NCI-H146 treated with DMSO at 0.1 percent for 48 hours (cell line): ENCODE measurements around the gene ASTN2.

Source experiments
- DNase-seq: peaks from one replicate; lab custom pipeline; 2025; ENCODE audit not compliant: unreplicated experiment; lab: John Stamatoyannopoulos, UW

Gene ASTN2

GRCh38 chr9:117125531-117125930 is 289.3 kb downstream of the ASTN2 start:
- no peak for DNase-seq

- no peak for DNase-seq
Observed at GRCh38 chr9:117123729-117124128, 291.1 kb downstream of the ASTN2 start.

GRCh38 chr9:117122953-117123352 is 291.9 kb downstream of the ASTN2 start:
- no peak for DNase-seq

- DNase-seq: no peak
Observed at GRCh38 chr9:117122102-117122501, 292.8 kb downstream of the ASTN2 start.

GRCh38 chr9:117121316-117121715 is 293.5 kb downstream of the ASTN2 start:
- DNase-seq: no peak

GRCh38 chr9:117120061-117120460 is 294.8 kb downstream of the ASTN2 start:
- DNase-seq: no peak

GRCh38 chr9:117116084-117116483 is 298.8 kb downstream of the ASTN2 start:
- DNase-seq: no peak

GRCh38 chr9:117114768-117115167 is 300.1 kb downstream of the ASTN2 start:
- no peak for DNase-seq

GRCh38 chr9:117104716-117105495 is 310.0 kb downstream of the ASTN2 start:
- no peak for DNase-seq

GRCh38 chr9:117104206-117104605 is 310.7 kb downstream of the ASTN2 start:
- DNase-seq: no peak

GRCh38 chr9:117103438-117104110 is 311.3 kb downstream of the ASTN2 start:
- no peak for DNase-seq

- DNase-seq: no peak
Observed at GRCh38 chr9:117101008-117101407, 313.8 kb downstream of the ASTN2 start.

GRCh38 chr9:117098331-117098730 is 316.5 kb downstream of the ASTN2 start:
- DNase-seq: no peak

- DNase-seq: no peak
Observed at GRCh38 chr9:117097761-117098160, 317.1 kb downstream of the ASTN2 start.

- DNase-seq: no peak
Observed at GRCh38 chr9:117096138-117096537, 318.7 kb downstream of the ASTN2 start.

GRCh38 chr9:117095081-117095480 is 319.8 kb downstream of the ASTN2 start:
- no peak for DNase-seq

GRCh38 chr9:117093891-117094844 is 320.7 kb downstream of the ASTN2 start:
- DNase-seq: no peak

GRCh38 chr9:117092582-117092981 is 322.3 kb downstream of the ASTN2 start:
- DNase-seq: no peak

GRCh38 chr9:117091529-117091928 is 323.3 kb downstream of the ASTN2 start:
- DNase-seq: no peak

- no peak for DNase-seq
Observed at GRCh38 chr9:117088786-117089185, 326.1 kb downstream of the ASTN2 start.

- DNase-seq: no peak
Observed at GRCh38 chr9:117088140-117088539, 326.7 kb downstream of the ASTN2 start.
